GM19395 (cell line): ENCODE data around the gene ST8SIA4.
"Not testable (repeated sequence)": the region's sequence is repeated elsewhere in the genome, so short reads cannot be mapped to it uniquely, and the experiment has no call there.

Experiments
- ATAC-seq: cut with Tn5 transposase; IDR thresholded peaks from one replicate; pipeline ENCODE4 v1.9.1; 2021; ENCODE audit warnings: mild to moderate bottlenecking, moderate library complexity; ENCODE audit not compliant: unreplicated experiment

ST8SIA4 gene

DNA sequence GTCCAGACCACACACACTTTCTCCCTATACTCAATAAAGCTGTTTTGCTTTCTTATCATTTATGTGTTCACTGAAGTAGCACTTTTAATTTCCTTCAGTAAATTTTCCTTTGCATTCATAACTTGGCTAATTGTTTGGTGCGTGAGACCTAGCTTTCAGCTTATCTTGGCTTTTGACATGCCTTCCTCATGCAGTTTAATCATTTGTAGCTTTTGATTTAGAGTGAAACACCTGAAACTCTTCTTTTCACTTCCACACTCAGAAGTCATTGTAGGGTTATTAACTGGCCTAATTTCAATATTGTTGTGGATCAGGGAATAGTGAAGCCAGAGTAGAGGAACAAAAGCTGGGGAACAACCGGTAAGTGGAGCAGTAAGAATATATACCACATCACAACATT lies 114.7 kb downstream of the ST8SIA4 start:
- ATAC-seq = peak; percentile 57

DNA sequence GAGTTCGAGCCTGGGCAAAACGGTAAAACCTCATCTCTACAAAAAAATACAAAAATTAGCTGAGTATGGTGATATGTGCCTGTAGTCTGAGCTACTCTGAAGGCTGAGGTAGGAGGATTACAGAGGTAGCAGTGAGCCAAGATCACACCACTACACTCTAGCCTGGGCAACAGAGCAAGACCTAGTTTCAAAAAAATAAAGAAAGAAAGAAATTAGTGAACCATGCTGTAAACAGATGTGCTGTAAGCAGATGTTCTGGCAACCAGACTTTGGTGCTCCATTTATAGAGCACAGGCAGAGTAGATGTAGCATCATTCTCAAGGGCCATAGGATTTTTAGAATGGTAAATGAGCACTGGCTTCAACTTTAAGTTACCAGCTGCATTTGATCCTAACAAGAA lies 115.4 kb downstream of the ST8SIA4 start:
- peak; percentile 87 for ATAC-seq

DNA sequence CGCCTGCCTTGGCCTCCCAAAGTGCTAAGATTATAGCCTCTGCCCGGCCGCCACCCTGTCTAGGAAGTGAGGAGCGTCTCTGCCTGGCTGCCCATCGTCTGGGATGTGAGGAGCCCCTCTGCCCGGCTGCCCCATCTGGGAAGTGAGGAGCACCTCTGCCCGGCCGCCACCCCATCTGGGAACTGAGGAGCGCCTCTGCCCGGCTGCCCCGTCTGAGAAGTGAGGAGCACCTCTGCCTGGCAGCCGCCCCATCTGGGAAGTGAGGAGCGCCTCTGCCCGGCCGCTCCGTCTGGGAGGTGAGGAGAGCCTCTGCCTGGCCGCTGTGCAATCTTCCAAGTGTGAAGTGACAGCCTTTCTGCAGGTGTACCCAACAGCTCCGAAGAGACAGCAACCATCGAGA lies 117.5 kb downstream of the ST8SIA4 start:
- ATAC-seq = not testable (repeated sequence)

DNA sequence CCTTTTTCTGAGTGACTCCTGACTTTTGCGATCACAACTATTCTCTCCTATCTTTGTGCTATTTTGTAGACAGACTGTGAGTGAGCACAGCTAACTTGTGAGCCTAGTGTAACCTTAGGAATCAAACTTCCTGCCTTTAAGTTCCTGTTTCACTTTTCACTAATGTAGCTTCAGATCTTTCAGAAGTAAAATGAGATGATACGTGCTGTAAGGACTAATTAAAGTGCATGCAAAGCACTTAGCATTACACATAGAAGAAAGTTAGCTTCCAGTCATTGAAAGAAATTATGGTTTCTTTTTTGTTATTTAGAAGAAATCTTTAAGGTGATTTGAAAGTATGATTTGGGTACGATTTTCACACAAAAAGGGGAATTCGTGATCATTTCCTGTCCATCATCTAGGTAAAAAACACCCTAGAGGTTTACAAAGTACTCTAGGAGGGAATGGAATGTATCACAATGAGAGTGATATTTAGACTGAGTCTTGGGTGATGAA lies 122.7 kb downstream of the ST8SIA4 start:
- peak; percentile 83 for ATAC-seq

DNA sequence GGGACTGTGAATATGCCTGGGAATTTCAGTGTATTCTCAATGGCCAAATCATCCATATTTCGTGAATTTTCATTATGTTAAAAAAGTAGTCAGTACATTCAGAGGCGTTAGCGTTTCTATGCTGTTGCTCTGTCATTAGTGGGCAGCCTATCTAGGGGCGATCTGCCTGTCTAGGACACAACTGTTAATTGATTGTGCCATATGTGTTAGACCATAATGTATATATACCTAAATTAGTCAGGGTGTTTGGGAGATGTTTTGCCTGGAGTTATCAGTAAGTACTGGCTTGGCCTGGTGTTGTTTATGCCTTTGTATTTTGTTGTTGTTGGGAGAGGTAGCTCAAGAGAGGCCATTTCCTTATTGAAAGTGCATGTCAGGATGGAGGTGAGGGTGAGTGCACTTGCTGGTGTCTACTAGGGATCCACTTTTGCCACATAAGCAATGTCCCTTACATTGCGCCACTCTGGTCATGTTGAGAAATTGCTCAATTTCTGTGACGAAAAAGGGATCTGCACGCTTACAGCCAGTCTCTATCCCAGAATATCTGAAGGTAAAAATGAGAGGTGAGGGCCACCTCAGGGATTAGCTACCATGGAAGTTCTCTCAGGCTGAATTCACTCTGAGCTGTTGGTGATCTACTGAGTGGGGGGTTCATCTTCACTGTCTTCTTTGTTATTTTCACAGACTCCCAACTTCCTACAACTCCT lies 123.3 kb downstream of the ST8SIA4 start:
- ATAC-seq = peak; percentile 51

DNA sequence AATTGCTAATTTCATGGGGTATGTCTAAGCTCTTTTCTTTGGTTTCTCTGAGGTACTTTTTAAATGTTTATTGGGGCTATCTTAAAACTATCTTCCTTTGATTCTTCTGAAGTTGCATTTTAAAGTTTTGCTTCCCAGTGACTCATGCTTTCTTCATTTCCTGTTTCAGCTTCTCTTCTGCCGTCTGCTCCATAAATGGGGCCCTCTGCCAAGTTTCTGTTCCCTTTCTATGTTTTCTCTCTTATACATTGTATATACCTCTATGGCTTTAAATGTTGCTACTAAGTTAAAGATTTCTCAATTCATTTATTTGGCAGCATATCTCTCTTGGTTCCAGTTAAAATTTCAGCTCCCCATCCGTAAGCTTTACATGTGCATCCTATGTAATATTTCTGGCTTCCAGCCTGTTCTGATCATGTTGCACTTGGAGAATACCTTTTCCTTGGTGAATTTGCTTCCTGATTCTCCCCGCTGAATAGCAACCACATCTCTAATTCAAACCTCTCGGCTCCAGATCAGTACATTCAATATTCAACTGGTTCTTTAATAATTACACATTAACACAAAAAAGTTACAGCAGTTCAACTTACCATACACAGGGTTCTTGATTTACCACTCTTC lies 125.3 kb downstream of the ST8SIA4 start:
- peak; percentile 79 for ATAC-seq

DNA sequence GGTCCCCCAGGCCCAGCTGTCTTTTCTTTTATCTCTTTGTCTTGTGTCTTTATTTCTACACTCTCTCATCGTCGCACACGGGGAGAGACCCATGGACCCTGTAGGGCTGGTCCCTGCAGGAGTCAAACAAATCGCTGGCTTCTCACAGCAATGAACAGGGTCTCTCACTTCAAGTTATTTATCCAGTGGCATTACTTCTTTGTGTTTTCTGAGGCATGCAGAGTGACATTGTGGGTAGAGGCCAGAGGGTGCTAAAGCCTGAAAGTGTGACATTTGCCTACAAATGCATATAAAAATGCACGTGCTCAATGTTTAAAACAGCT lies 127.6 kb downstream of the ST8SIA4 start:
- no peak for ATAC-seq

DNA sequence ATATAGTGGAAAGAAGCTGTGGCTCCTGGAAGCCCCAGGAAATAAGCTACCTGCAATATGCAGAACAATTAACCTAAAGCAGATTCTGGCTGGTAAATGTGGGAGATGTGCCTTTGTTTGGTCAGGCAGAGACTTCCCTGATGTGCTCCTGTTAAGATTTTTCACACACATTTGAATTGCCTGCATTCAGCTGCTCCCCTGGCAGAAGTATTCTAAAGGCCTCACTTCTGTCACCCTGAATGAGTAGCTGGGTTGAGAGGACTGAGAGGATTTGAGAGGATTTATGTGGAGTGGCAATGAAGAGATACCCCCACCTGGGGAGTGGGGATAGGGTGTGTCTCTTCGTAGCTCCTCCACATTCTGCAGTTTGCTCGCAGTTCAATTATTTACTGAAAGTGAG lies 130.5 kb downstream of the ST8SIA4 start:
- ATAC-seq = no peak

DNA sequence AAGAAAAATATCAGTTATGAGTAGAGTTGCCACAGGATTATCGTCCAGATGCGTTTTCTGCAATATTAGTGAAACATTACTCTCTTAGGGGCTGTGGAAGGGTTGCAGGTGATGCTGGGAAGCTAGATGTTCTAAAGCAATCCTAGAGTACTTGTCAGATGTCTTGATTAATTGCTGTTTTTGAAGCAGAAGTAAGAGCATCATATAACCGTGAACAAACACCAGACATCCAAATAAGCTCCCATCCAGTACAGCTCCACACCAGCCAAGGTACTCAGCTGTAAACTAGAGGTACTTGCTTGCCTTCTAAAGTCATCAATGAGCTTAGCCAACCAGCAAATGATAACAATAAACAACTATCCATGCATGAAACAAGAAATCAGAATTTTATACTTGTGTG lies 131.1 kb downstream of the ST8SIA4 start:
- ATAC-seq = no peak

DNA sequence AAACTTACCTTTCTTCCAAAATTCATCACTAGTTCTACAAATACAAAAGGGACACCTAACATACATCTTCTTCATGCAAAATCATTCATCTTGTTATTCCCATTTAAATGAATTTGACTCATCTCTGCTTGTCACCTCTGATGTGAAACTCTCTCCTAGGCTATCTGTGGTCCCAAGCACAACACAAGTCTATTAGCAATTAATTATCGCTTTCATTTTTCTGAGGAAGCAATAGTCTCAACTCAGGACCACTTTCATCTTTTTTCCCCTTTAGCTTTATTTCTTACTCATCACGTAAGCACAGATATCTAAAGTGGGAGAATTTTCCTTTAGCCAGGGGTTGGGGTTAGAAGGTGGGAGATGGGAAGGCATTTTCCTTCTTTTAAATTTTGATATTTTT lies 131.9 kb downstream of the ST8SIA4 start:
- no peak for ATAC-seq

DNA sequence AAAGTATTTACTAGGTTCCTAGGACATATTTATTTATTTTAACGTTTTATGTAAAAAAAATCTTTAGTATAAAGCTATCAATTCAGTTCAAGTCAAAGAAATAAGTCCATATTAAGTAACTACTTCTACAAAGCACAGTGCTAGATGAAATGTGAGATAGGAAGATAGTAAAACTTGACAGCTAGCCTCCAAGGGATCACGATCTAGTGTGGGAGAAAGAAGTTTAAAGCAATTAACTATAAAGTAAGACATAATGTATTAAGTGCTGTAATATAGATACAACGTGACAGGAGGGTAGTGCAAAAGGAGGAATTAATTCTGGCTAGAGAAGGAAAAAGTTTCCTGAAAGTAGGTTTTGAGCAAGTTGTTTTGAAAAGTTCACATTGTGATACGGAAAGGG lies 134.9 kb downstream of the ST8SIA4 start:
- ATAC-seq = no peak

DNA sequence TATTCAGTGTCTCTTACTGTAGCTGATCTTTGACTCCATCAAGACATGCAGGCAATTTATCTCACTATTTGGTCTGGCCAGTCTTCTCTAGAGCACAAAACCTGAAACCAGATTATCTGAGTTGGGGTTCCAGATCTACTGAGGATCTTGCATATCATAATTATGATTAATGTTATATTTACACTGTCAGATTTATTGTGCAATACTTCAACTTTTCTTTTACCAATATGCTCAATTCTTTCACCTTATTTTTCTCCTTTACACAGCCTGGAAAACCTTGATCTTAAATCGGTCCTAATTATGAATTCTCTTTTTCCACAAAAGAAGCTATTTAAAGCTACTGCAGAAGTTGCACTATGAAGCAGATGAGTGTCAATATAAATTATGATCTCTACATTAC lies 140.1 kb downstream of the ST8SIA4 start:
- ATAC-seq = no peak

DNA sequence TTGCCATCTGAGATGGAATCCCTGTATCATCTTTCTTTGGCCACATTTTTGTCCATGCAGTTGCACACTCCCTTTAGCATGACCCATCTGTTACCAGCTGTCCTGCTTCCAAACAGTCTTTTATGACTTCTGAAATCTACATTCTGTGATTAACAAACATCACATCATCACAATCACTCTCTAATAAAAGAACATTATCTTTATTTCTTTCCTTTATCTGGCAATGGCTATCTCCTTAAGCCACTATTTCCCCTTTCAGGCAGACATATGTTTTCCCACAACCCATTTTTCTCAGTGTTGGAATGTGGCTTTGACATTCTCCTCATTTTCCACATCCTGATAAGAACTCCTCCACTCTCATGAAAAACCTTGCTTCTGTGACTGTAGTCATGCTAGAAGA lies 141.0 kb downstream of the ST8SIA4 start:
- no peak for ATAC-seq

DNA sequence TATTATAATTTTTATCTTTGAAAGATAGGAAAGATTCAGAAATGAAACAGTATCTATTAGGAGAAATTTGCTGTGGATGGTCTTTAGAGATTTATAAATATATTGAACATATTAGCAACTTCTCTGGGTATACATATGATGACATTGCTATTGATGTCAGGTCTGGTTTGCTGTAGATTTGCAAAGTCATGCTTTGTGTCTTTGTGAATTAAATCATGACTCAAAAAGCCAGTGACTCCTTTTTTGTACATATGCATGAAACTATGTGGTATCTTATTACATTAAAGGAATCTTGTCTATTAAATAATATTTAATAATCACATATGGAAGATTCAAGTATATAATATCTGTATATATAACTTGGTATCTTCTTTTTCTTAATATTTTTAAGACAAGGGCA lies 141.9 kb downstream of the ST8SIA4 start:
- ATAC-seq = no peak

DNA sequence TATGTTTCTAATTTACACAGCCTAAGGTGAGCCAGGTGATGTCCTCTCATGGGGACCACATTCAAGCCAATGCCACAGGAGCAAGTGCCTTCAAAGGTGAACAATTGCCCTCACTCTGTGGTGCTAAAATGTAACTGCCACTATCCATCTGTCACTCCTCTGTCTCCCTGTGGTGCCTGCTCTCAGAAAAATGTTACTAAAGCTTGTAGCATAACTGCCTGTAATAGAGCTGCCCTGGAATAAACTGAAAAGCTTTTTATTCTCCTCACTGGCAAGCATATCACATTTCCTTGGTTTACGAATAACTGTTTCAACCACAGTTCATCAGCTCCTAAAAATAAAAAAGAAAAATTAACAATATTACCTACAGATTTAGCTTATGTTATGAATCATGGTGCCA lies 142.4 kb downstream of the ST8SIA4 start:
- no peak for ATAC-seq

DNA sequence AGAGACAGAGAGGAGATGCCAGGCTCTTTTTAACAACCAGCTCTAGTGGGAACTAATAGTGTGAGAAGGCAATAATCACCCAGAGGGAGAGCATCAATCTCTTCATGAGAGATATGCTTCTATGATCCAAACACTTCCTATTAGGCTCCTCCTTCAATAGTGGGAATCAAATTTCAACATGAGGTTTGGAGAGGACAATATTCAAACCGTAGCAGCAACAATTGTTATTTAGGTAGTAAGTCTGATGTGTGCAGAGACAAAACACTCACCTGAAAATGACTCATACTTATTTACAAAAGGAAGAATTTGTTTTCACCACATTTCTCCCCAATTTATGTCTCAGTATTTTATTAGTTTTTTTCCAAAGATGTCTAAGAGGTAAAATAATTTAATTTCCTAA lies 144.3 kb downstream of the ST8SIA4 start:
- ATAC-seq = no peak

DNA sequence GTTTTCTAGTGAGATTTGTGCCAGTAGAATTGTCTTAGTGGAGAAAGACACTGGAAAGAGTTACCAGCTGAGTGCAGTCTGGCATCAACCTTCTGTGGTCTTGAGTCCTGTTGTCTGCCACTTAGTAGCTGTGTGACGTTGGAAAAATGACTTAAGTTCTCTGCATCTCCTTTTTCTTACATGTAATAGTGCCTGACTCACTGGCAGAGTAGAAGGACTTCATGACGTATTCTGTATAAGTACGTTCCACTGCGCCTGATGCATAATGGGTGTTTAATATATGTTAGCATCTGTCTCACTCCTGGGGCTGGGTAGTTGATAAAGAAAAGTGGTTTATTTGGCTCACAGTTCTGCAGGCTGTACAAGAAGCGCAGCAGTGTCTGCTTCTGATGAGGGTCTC lies 144.8 kb downstream of the ST8SIA4 start:
- no peak for ATAC-seq

DNA sequence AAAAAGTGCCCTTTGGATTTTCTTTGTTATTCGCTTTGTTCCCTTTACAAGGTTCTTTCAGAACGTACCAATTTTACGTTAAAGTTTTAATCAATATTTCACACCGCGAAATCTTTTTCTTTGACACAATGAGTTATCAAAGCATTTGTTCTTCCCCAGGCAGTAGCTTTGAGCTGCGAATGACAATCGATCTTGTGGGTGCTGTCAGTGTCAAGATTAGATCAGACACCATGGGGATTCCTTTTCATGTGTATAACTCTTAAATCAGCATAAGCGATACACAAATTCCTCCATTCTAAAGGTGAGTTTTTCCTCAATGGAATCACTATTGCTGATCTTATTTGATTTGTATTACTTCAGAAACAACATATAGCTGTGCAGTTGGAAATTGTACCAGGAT lies 145.5 kb downstream of the ST8SIA4 start:
- ATAC-seq = no peak
